Spleen (tissue), 11 donors: ENCODE results near the gene C19orf12. TPM values are rescaled to one million over a fixed set of nuclear protein-coding genes. Genes with fewer than 3 reads are reported as not detected.
A peak's percentile ranks its signal among the peaks of the same experiment; 100 is the strongest.

Source experiments
- DNase-seq: peaks from one replicate; pipeline ENCODE4 v3.0.0-alpha.2; 2020
- H3K27ac ChIP-seq, 8 donors: fragments of 200-600 bp; sonication (generic) in 7 of 8; 1 replicate in 4 of 8; 2 replicates in 4 of 8; pipeline versions ENCODE4 v1.5.0 to v1.8.0; 2016 to 2021; ENCODE audit warnings: inconsistent platforms in 4 of 8, mild to moderate bottlenecking in 4 of 8, moderate library complexity in 1 of 8
- H3K27me3 ChIP-seq, 7 donors: fragments of 200-600 bp; sonication (generic) in 6 of 7; replicated peaks in 1 of 7; 1 replicate in 4 of 7; 2 replicates in 3 of 7; pipeline versions ENCODE4 v1.5.0 to v1.8.0; 2016 to 2021; ENCODE audit warnings: inconsistent platforms in 3 of 7, mild to moderate bottlenecking in 1 of 7
- H3K36me3 ChIP-seq, 6 donors: fragments of 200-600 bp; sonication (generic) in 5 of 6; 1 replicate in 4 of 6; 2 replicates in 2 of 6; pipeline versions ENCODE4 v1.5.0 to v1.8.0; 2016 to 2021; ENCODE audit warnings: inconsistent platforms in 2 of 6
- H3K4me1 ChIP-seq, 6 donors: fragments of 200-600 bp; sonication (generic) in 5 of 6; 1 replicate in 3 of 6; 2 replicates in 3 of 6; pipeline versions ENCODE4 v1.5.0 to v1.8.0; 2016 to 2021; ENCODE audit warnings: inconsistent platforms in 3 of 6
- H3K4me3 ChIP-seq, 8 donors: fragments of 200-600 bp; sonication (generic) in 7 of 8; 1 replicate in 4 of 8; 2 replicates in 4 of 8; pipeline versions ENCODE4 v1.5.0 to v1.8.0; 2016 to 2021; ENCODE audit warnings: inconsistent platforms in 4 of 8, mild to moderate bottlenecking in 4 of 8, moderate library complexity in 2 of 8
- H3K9me3 ChIP-seq, 8 donors: fragments of 200-600 bp; sonication (generic) in 7 of 8; 1 replicate in 4 of 8; 2 replicates in 4 of 8; pipeline versions ENCODE4 v1.5.0 to v1.8.0; 2016 to 2021; ENCODE audit warnings: inconsistent platforms in 4 of 8
- CTCF ChIP-seq, 11 experiments: fragments of 200-600 bp in 7 of 11; fragments of 450-650 bp in 4 of 11; sonication (generic) in 4 of 11; IDR thresholded peaks in 8 of 11; conservative IDR thresholded peaks in 3 of 11; 1 replicate in 7 of 11; 2 replicates in 4 of 11; pipeline versions ENCODE4 v1.4.0 to v1.8.0; 2016 to 2021; ENCODE audit warnings: antibody characterized with exemption in 11 of 11, inconsistent platforms in 4 of 11, mild to moderate bottlenecking in 1 of 11
- POLR2A ChIP-seq, 3 donors: fragments of 450-650 bp; IDR thresholded peaks; one replicate each; pipeline ENCODE4 v1.5.1; 2017; ENCODE audit warnings: antibody characterized with exemption in 3 of 3, mild to moderate bottlenecking in 1 of 3
- POLR2AphosphoS5 ChIP-seq, 3 donors: sonication (generic); formaldehyde crosslinking; IDR thresholded peaks; one replicate each; pipeline ENCODE4 v1.5.1; 2017; ENCODE audit warnings: antibody characterized with exemption in 3 of 3
- WGBS, 5 donors: extraction: QIAGEN DNeasy Blood & Tissue Kit in 3 of 5; methylation state at CpG; one replicate each; pipeline versions ENCODE4 v1.1.5 to v1.1.7; 2013 to 2018; 5-methylcytosine and 5-hydroxymethylcytosine counted together
- intact Hi-C: fragments of 100-400 bp; cut with DNase I; formaldehyde crosslinking; loops from one replicate; pipeline ENCODE4 v1.15.0; 2023; ENCODE audit warnings: low total_unique reads
- polyA plus RNA-seq, 3 donors: library from polyadenylated mRNA; stranded (reverse); fragments of 200-250 nt; gene quantifications; one replicate each; pipeline ENCODE4 v1.2.1, GENCODE V29; 2013
- total RNA-seq, 7 donors: library from RNA; depleted of rRNA in 3 of 7; stranded (reverse); fragments of >200 nt in 3 of 7; fragmentation: NEBNext Ultra II Directional in 4 of 7; extraction: Animal tissue kit (Norgen Biotek cat#: 25700) in 4 of 7; gene quantifications; one replicate each; pipeline versions ENCODE4 v1.1.0 to v1.2.1, GENCODE V29; 2016 to 2021
- donor health status: healthy with polysubstance abuse.
- donor health status: DM: no; HTN: no; CAD: no; lungs with moderate emphysema.
- donor health status: DM: no; HTN: no; CAD: no.
- donor health status: Bipolar disorder and iron deficiency.
- donor health status: healthy.
- donor health status: DM: no; HTN: no; CAD: no.
- donor health status: DM: yes; HTN: yes; CAD: no.

The C19orf12 gene
- total and polyA plus RNA-seq, 10 donors = 13.8 to 36.9 (median 27.5) TPM

- H3K4me1 ChIP-seq = peaks cover 50 to 100% (median 98%) of the 10 kb centered on the region in 6 donors
- TF ChIP-seq POLR2AphosphoS5 (IDR thresholded peaks at IDR 0.05) (peak in 1 of 3 donors; percentile 5), CTCF (IDR thresholded peaks at IDR 0.05 in 8 of 11, conservative IDR thresholded peaks at IDR 0.05 in 3 of 11) (no peak), POLR2A (IDR thresholded peaks at IDR 0.05) (no peak)
- 70 to 89% (median 87%) methylated on average over 5 to 13 of the region's 13 CpGs for WGBS, 5 donors
- DNase-seq = peak; percentile 70
- H3K27ac ChIP-seq = peak overlapping the region in 6 of 8 donors; percentile 13 to 93 (median 52)
- intact Hi-C loops = no loop called here
- no peak overlapping the region for H3K4me3 ChIP-seq
- H3K36me3 ChIP-seq = peaks cover 5 to 55% (median 29%) of the 10 kb centered on the region in 6 donors
- no peaks in the 10 kb centered on the region for H3K9me3 ChIP-seq
- no peaks in the 10 kb centered on the region for H3K27me3 ChIP-seq
Measured at GRCh38 chr19:29675650-29676186, 39.3 kb downstream of the C19orf12 start.

DNA sequence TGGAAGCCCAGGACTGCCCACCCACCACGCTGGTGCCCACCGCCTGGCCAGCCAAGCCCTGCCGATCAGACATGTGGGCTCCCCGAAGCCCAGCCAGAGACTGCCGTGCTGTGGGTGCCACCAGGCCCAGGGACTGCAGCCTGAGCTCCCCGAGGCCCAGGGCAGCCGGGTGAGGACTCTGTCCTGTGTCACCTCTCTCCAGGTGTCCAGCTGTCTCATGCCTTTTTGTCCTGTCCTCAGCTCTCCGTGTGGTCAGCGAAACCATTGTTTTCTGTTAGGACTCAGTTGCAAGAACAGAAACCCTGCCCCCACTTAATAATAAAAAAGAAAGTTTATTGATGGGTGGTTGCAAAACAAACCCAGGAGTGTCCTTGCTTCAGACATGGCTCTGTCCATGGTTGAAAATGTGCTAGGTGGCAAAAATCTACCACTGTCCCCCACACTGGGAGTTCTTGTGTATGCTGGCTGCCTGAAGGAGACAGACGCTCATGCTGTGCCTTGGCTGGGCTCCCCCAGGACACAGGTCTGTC lies 39.9 kb downstream of the C19orf12 start:
- H3K4me1 ChIP-seq = peaks cover 52 to 100% (median 98%) of the 10 kb centered on the region in 6 donors

GRCh38 chr19:29674374-29675119 lies 40.5 kb downstream of the C19orf12 start:
- DNase-seq = peak; percentile 80
- WGBS, 5 donors = 93 to 99% (median 96%) methylated on average over 26 to 34 of the region's 34 CpGs
- intact Hi-C loops = no loop called here
- H3K9me3 ChIP-seq = no peaks in the 10 kb centered on the region
- H3K4me1 ChIP-seq = peaks cover 53 to 100% (median 97%) of the 10 kb centered on the region in 6 donors
- H3K27ac ChIP-seq = peak overlapping the region in 6 of 8 donors; percentile 18 to 93 (median 80)
- H3K36me3 ChIP-seq = peaks cover 5 to 57% (median 29%) of the 10 kb centered on the region in 6 donors
- TF ChIP-seq POLR2A (IDR thresholded peaks at IDR 0.05) (no peak), CTCF (IDR thresholded peaks at IDR 0.05 in 8 of 11, conservative IDR thresholded peaks at IDR 0.05 in 3 of 11) (no peak), POLR2AphosphoS5 (IDR thresholded peaks at IDR 0.05) (peak in 1 of 3 donors; percentile 50)
- H3K4me3 ChIP-seq = no peak overlapping the region
- no peaks in the 10 kb centered on the region for H3K27me3 ChIP-seq

More for the DNA sequence above, 39.9 kb downstream of the C19orf12 start:
- peak; percentile 77 for DNase-seq
- intact Hi-C loops = no loop called here
- no peak overlapping the region for H3K4me3 ChIP-seq
- peaks cover 5 to 55% (median 29%) of the 10 kb centered on the region in 6 donors for H3K36me3 ChIP-seq
- no peak for TF ChIP-seq POLR2AphosphoS5 (IDR thresholded peaks at IDR 0.05)
- no peak for TF ChIP-seq POLR2A (IDR thresholded peaks at IDR 0.05)
- TF ChIP-seq CTCF (IDR thresholded peaks at IDR 0.05 in 8 of 11, conservative IDR thresholded peaks at IDR 0.05 in 3 of 11) = no peak
- 87 to 96% (median 91%) methylated on average over 8 to 10 of the region's 10 CpGs for WGBS, 5 donors
- H3K27ac ChIP-seq = peak overlapping the region in 5 of 8 donors; percentile 13 to 93 (median 83)
- H3K9me3 ChIP-seq = no peaks in the 10 kb centered on the region
- no peaks in the 10 kb centered on the region for H3K27me3 ChIP-seq
